SK-N-SH (cell line): ENCODE measurements around the gene PDE2A. TPM values are rescaled to one million over a fixed set of nuclear protein-coding genes. Genes with fewer than 3 reads are reported as not detected.

Source experiments
- CTCF ChIA-PET: fragments of 300-600, 350-600 bp; formaldehyde crosslinking; extraction: SDS; loops from one replicate; lab custom pipeline; 2021; lab: Yijun Ruan, JAX
- POLR2A ChIA-PET: fragments of 350-600 bp; sonication (Branson Sonifier 250); formaldehyde crosslinking; extraction: SDS; loops from one replicate; lab custom pipeline; 2020; ENCODE audit warnings: antibody characterized with exemption, inconsistent platforms; lab: Yijun Ruan, JAX
- DNase-seq: peaks from one replicate; pipeline ENCODE4 v3.0.0; 2012
- H2AFZ ChIP-seq: fragments of 200-600 bp; sonication (generic); 2 replicates; pipeline ENCODE4 v1.8.1; 2016; ENCODE audit warnings: antibody characterized with exemption, mild to moderate bottlenecking, low read depth
- H3F3A ChIP-seq: fragments of 200-600 bp; sonication (generic); replicated peaks from 2 replicates; pipeline ENCODE3; 2016; ENCODE audit warnings: antibody characterized with exemption, mild to moderate bottlenecking; ENCODE audit not compliant: insufficient read depth
- H3K27ac ChIP-seq, 2 experiments: fragments of 200-500 bp in 1 of 2; fragments of 200-600 bp in 1 of 2; sonication (Bioruptor generic) in 1 of 2; sonication (generic), shearing (Covaris generic) in 1 of 2; 2 replicates each; pipeline versions ENCODE4 v1.5.1 to v1.6.1; 2014 to 2016; ENCODE audit warnings: low read depth in 2 of 2, inconsistent platforms in 1 of 2, low read length in 1 of 2, mild to moderate bottlenecking in 1 of 2, mixed read lengths in 1 of 2
- H3K27me3 ChIP-seq: fragments of 200-600 bp; sonication (generic), shearing (Covaris generic); 2 replicates; pipeline ENCODE4 v1.6.1; 2016; ENCODE audit warnings: mixed run types; ENCODE audit not compliant: insufficient read depth
- H3K36me3 ChIP-seq, 2 experiments: fragments of 200-500 bp in 1 of 2; fragments of 200-600 bp in 1 of 2; sonication (Bioruptor generic) in 1 of 2; sonication (generic) in 1 of 2; replicated peaks in 1 of 2; 2 replicates each; pipeline versions ENCODE3 to v1.5.1; 2014 to 2016; ENCODE audit warnings: low read length in 1 of 2, mild to moderate bottlenecking in 1 of 2; ENCODE audit not compliant: insufficient read depth in 2 of 2, control insufficient read depth in 1 of 2
- H3K4me1 ChIP-seq, 2 experiments: fragments of 200-500 bp in 1 of 2; fragments of 200-600 bp in 1 of 2; sonication (Bioruptor generic) in 1 of 2; sonication (generic), shearing (Covaris generic) in 1 of 2; 2 replicates each; pipeline versions ENCODE4 v1.5.1 to v1.6.1; 2014 to 2016; ENCODE audit warnings: low read depth in 1 of 2, low read length in 1 of 2, mixed run types in 1 of 2; ENCODE audit not compliant: insufficient read depth in 2 of 2, control insufficient read depth in 1 of 2
- H3K4me2 ChIP-seq: fragments of 200-600 bp; sonication (generic), shearing (Covaris generic); 2 replicates; pipeline ENCODE4 v1.6.1; 2017; ENCODE audit warnings: mixed run types
- H3K4me3 ChIP-seq, 2 experiments: fragments of 200-500 bp in 1 of 2; fragments of 200-600 bp in 1 of 2; sonication (Bioruptor generic) in 1 of 2; sonication (generic), shearing (Covaris generic) in 1 of 2; 2 replicates each; pipeline versions ENCODE4 v1.5.1 to v1.8.1; 2014 to 2016; ENCODE audit warnings: low read depth in 2 of 2, inconsistent platforms in 1 of 2, low read length in 1 of 2, mild to moderate bottlenecking in 1 of 2, mixed read lengths in 1 of 2, moderate library complexity in 1 of 2
- H3K79me2 ChIP-seq: fragments of 200-600 bp; sonication (generic); 2 replicates; pipeline ENCODE4 v1.8.1; 2017; ENCODE audit warnings: mild to moderate bottlenecking; ENCODE audit not compliant: insufficient read depth
- H3K9ac ChIP-seq: fragments of 200-600 bp; sonication (generic); 2 replicates; pipeline ENCODE4 v1.6.1; 2017; ENCODE audit warnings: mixed run types
- H3K9me2 ChIP-seq: fragments of 200-600 bp; sonication (generic); 2 replicates; pipeline ENCODE4 v1.6.1; 2017; ENCODE audit warnings: mixed run types
- H3K9me3 ChIP-seq: fragments of 200-600 bp; sonication (generic); 2 replicates; pipeline ENCODE4 v1.6.1; 2017; ENCODE audit warnings: mixed run types, mild to moderate bottlenecking, moderate library complexity
- H4K20me1 ChIP-seq: fragments of 200-600 bp; sonication (generic); 2 replicates; pipeline ENCODE4 v1.6.1; 2017; ENCODE audit warnings: mild to moderate bottlenecking, mixed run types; ENCODE audit not compliant: insufficient read depth
- CHD2 ChIP-seq: fragments of 150-350 bp; IDR thresholded peaks from 2 replicates; pipeline ENCODE4 v1.6.1; 2018; ENCODE audit warnings: low read length; ENCODE audit not compliant: partially characterized antibody
- ELF1 ChIP-seq: IDR thresholded peaks from 2 replicates; pipeline ENCODE4 v1.4.0; 2012
- EP300 ChIP-seq, 2 experiments: IDR thresholded peaks; 2 replicates each; pipeline versions ENCODE4 v1.4.0 to v1.6.1; 2012; ENCODE audit warnings: borderline replicate concordance in 1 of 2, low read depth in 1 of 2, low read length in 1 of 2
- FOSL2 ChIP-seq: IDR thresholded peaks from 2 replicates; pipeline ENCODE4 v1.4.0; 2012; ENCODE audit warnings: low read depth, mild to moderate bottlenecking, moderate library complexity, borderline replicate concordance
- FOXJ3 ChIP-seq: sonication (generic); formaldehyde crosslinking; IDR thresholded peaks from 2 replicates; pipeline ENCODE4 v1.5.1; 2020; ENCODE audit warnings: mild to moderate bottlenecking, missing genetic modification reagents
- JUND ChIP-seq: IDR thresholded peaks from 2 replicates; pipeline ENCODE4 v1.4.0; 2012
- RAD21 ChIP-seq: IDR thresholded peaks from 2 replicates; pipeline ENCODE4 v1.6.1; 2012; ENCODE audit warnings: mild to moderate bottlenecking, low read length
- RCOR1 ChIP-seq: fragments of 150-350 bp; IDR thresholded peaks from 2 replicates; pipeline ENCODE4 v1.6.1; 2017; ENCODE audit warnings: antibody characterized with exemption, low read length
- RFX5 ChIP-seq: IDR thresholded peaks from 2 replicates; pipeline ENCODE4 v1.6.1; 2012; ENCODE audit warnings: mild to moderate bottlenecking, improper control_type of control experiment, low read length
- SIN3A ChIP-seq: IDR thresholded peaks from 2 replicates; pipeline ENCODE4 v1.6.1; 2012; ENCODE audit warnings: low read depth, mild to moderate bottlenecking, low read length, moderate library complexity, borderline replicate concordance
- SMC3 ChIP-seq: IDR thresholded peaks from 2 replicates; pipeline ENCODE4 v1.6.1; 2012; ENCODE audit warnings: low read depth, low read length, improper control_type of control experiment
- TAF1 ChIP-seq: IDR thresholded peaks from 2 replicates; pipeline ENCODE4 v1.6.1; 2012; ENCODE audit warnings: low read depth, mild to moderate bottlenecking, low read length, moderate library complexity, borderline replicate concordance
- TCF12 ChIP-seq: IDR thresholded peaks from 2 replicates; pipeline ENCODE4 v1.4.0; 2012
- TEAD4 ChIP-seq: IDR thresholded peaks from 2 replicates; pipeline ENCODE4 v1.4.0; 2012; ENCODE audit warnings: mild to moderate bottlenecking, borderline replicate concordance; ENCODE audit not compliant: insufficient read depth
- YY1 ChIP-seq: IDR thresholded peaks from 2 replicates; pipeline ENCODE4 v1.4.0; 2012; ENCODE audit warnings: low read depth, mild to moderate bottlenecking
- WGBS: methylation state at CpG from one replicate; pipeline ENCODE4 v1.1.6; 2017; ENCODE audit warnings: low lambda C conversion rate; 5-methylcytosine and 5-hydroxymethylcytosine counted together
- polyA plus RNA-seq, 3 experiments: library from polyadenylated mRNA; depleted of rRNA; stranded (reverse); fragments of >200 nt; gene quantifications; 2 replicates each; pipeline ENCODE4 v1.2.3, GENCODE V29; 2012
- TF ChIP-seq, protein P1 (sequence below): IDR thresholded peaks from 2 replicates; pipeline ENCODE4; 2012
- TF ChIP-seq, protein P2 (sequence below): IDR thresholded peaks from 2 replicates; pipeline ENCODE4 v1.6.1; 2012; ENCODE audit warnings: mild to moderate bottlenecking, low read depth, low read length, moderate library complexity
- TF ChIP-seq, protein P3 (sequence below): fragments of 150-350 bp; IDR thresholded peaks from 2 replicates; pipeline ENCODE4 v1.6.1; 2016; ENCODE audit warnings: mild to moderate bottlenecking, low read depth, low read length
- TF ChIP-seq, protein P4 (sequence below): fragments of 150-350 bp; IDR thresholded peaks from 2 replicates; pipeline ENCODE4 v1.6.1; 2017; ENCODE audit warnings: antibody characterized with exemption, low read length, low read depth, borderline replicate concordance

PDE2A gene
- polyA plus RNA-seq, 1 of the 3 experiments (the other 2 are of a cell fraction): 0.43 TPM

DNA sequence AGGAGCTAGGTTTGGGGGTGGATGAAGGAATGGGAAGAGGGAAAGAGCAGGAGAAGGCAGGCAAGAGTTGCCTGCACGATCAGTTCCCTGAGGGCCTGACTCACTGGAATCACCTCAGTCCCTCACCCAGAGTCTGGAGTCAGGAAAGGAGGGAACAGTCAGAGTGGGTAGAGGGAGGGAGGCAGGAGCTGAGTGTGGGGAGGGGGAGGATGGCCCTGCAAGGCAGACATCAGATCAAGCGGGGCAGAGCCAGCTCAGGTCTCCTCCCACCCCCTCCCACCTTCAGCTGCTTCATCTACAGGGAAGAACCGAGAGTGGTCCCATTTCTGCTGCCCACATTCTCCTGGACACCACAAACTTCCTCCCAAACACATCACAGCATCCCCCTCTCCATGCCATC is 58.9 kb downstream of the PDE2A start:
- Histone ChIP-seq H3K27ac (no peak overlapping the region), H3K4me2 (no peak overlapping the region), H4K20me1 (no peaks in the 10 kb centered on the region), H3K9ac (no peak overlapping the region)
- DNase-seq: no peak
- WGBS: 52% methylated on average over 3 of the region's 3 CpGs
- TF ChIP-seq FOXJ3 (CRISPR knock-in tag): no peak
- TF ChIP-seq SMC3: no peak
- no peak for TF ChIP-seq TEAD4
- no peak for TF ChIP-seq EP300 (IDR thresholded peaks at IDR 0.05; ENCODE audit: borderline replicate concordance in 1 of 2, low read depth in 1 of 2, low read length in 1 of 2)
- TF ChIP-seq YY1: no peak
- TF ChIP-seq, protein P1, sequence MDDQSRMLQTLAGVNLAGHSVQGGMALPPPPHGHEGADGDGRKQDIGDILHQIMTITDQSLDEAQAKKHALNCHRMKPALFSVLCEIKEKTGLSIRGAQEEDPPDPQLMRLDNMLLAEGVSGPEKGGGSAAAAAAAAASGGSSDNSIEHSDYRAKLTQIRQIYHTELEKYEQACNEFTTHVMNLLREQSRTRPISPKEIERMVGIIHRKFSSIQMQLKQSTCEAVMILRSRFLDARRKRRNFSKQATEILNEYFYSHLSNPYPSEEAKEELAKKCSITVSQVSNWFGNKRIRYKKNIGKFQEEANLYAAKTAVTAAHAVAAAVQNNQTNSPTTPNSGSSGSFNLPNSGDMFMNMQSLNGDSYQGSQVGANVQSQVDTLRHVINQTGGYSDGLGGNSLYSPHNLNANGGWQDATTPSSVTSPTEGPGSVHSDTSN: no peak
- TF ChIP-seq RCOR1: no peak
- TF ChIP-seq, protein P2, sequence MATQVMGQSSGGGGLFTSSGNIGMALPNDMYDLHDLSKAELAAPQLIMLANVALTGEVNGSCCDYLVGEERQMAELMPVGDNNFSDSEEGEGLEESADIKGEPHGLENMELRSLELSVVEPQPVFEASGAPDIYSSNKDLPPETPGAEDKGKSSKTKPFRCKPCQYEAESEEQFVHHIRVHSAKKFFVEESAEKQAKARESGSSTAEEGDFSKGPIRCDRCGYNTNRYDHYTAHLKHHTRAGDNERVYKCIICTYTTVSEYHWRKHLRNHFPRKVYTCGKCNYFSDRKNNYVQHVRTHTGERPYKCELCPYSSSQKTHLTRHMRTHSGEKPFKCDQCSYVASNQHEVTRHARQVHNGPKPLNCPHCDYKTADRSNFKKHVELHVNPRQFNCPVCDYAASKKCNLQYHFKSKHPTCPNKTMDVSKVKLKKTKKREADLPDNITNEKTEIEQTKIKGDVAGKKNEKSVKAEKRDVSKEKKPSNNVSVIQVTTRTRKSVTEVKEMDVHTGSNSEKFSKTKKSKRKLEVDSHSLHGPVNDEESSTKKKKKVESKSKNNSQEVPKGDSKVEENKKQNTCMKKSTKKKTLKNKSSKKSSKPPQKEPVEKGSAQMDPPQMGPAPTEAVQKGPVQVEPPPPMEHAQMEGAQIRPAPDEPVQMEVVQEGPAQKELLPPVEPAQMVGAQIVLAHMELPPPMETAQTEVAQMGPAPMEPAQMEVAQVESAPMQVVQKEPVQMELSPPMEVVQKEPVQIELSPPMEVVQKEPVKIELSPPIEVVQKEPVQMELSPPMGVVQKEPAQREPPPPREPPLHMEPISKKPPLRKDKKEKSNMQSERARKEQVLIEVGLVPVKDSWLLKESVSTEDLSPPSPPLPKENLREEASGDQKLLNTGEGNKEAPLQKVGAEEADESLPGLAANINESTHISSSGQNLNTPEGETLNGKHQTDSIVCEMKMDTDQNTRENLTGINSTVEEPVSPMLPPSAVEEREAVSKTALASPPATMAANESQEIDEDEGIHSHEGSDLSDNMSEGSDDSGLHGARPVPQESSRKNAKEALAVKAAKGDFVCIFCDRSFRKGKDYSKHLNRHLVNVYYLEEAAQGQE: no peak
- TF ChIP-seq RAD21: no peak
- TF ChIP-seq, all 33 proteins: peak for 0
- Histone ChIP-seq H3K4me1 (peaks cover 0 to 41% of the 10 kb centered on the region in 2 experiments; a peak in 1 of 4 replicates), H3K79me2 (no peaks in the 10 kb centered on the region), H3K9me2 (no peaks in the 10 kb centered on the region), H3K9me3 (no peaks in the 10 kb centered on the region), H3F3A (no peaks in the 10 kb centered on the region), H3K27me3 (peaks cover 6% of the 10 kb centered on the region; the same call in 1 of the 2 replicates), H2AFZ (no peak overlapping the region), H3K4me3 (no peak overlapping the region), H3K36me3 (no peaks in the 10 kb centered on the region)
- ChIA-PET POLR2A (interaction anchor here (0.8 kb wide), 1 partner anchor 69 kb away, joined by 3 read pairs; no protein-coding TSS in a partner anchor), CTCF (interaction anchor here (0.6 to 1.5 kb wide), 10 partner anchors 9 to 168 kb away, joined by 3 to 7 read pairs (median 4); no protein-coding TSS in a partner anchor)

DNA sequence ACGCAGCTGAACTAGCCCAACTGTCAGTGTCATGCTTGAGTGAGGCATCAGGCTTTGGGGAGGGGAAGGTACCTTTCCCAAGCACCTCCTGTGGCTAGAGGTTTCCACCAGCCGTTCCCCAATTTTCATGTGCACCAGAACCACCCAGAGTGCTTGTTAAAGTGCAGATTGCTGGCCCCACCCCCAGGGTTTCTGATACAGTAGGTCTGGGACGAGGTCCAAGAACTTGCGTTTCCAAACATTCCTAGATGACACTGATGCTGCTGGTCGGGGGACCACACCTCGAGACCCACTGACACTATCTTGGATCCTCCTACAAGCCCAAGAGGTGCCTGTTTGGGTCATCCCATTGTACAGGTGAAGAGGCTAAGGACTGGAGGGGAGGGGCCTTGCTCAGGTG is 59.8 kb downstream of the PDE2A start:
- H3K36me3 ChIP-seq: no peaks in the 10 kb centered on the region
- H3K27me3 ChIP-seq: peaks cover 6% of the 10 kb centered on the region; the same call in 1 of the 2 replicates
- WGBS: 16% methylated on average over 5 of the region's 6 CpGs
- no peaks in the 10 kb centered on the region for H4K20me1 ChIP-seq
- H3K79me2 ChIP-seq: no peaks in the 10 kb centered on the region
- ChIA-PET POLR2A (no interaction called here), CTCF (interaction anchor here (1.2 to 1.6 kb wide), 2 partner anchors 15 to 28 kb away, joined by 7 read pairs; no protein-coding TSS in a partner anchor)
- no peak overlapping the region for H3K4me2 ChIP-seq
- DNase-seq: no peak
- no peak overlapping the region for H3K4me3 ChIP-seq
- H3F3A ChIP-seq: no peaks in the 10 kb centered on the region
- H3K27ac ChIP-seq: no peak overlapping the region
- no peak overlapping the region for H2AFZ ChIP-seq
- H3K9me3 ChIP-seq: no peaks in the 10 kb centered on the region
- H3K9me2 ChIP-seq: no peaks in the 10 kb centered on the region
- H3K4me1 ChIP-seq: peaks cover 0 to 31% of the 10 kb centered on the region in 2 experiments; a peak in 1 of 4 replicates
- H3K9ac ChIP-seq: no peak overlapping the region
- TF ChIP-seq TAF1 (no peak), SIN3A (no peak), RAD21 (no peak), JUND (no peak), RFX5 (no peak), FOSL2 (no peak), TEAD4 (no peak), EP300 (IDR thresholded peaks at IDR 0.05; ENCODE audit: borderline replicate concordance in 1 of 2, low read depth in 1 of 2, low read length in 1 of 2) (no peak), TCF12 (no peak), CHD2 (no peak), ELF1 (no peak)
- TF ChIP-seq, protein P3, sequence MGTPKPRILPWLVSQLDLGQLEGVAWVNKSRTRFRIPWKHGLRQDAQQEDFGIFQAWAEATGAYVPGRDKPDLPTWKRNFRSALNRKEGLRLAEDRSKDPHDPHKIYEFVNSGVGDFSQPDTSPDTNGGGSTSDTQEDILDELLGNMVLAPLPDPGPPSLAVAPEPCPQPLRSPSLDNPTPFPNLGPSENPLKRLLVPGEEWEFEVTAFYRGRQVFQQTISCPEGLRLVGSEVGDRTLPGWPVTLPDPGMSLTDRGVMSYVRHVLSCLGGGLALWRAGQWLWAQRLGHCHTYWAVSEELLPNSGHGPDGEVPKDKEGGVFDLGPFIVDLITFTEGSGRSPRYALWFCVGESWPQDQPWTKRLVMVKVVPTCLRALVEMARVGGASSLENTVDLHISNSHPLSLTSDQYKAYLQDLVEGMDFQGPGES: no peak
- TF ChIP-seq, protein P4, sequence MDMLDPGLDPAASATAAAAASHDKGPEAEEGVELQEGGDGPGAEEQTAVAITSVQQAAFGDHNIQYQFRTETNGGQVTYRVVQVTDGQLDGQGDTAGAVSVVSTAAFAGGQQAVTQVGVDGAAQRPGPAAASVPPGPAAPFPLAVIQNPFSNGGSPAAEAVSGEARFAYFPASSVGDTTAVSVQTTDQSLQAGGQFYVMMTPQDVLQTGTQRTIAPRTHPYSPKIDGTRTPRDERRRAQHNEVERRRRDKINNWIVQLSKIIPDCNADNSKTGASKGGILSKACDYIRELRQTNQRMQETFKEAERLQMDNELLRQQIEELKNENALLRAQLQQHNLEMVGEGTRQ: no peak
